Stomach (tissue), 9 donors: ENCODE data around the gene ARL14. TPM values are rescaled to one million over a fixed set of nuclear protein-coding genes. Genes with fewer than 3 reads are reported as not detected.

ENCODE experiments used
- DNase-seq, 2 donors: peaks; one replicate each; pipeline versions ENCODE4 v3.0.0 to v3.0.0-alpha.2; 2013 to 2019
- H3K27ac ChIP-seq, 5 donors: fragments of 200-600 bp in 4 of 5; sonication (generic) in 4 of 5; one replicate each; pipeline ENCODE4 v1.5.1; 2013 to 2019; ENCODE audit warnings: mild to moderate bottlenecking in 1 of 5, moderate library complexity in 1 of 5
- H3K27me3 ChIP-seq, 3 donors: fragments of 200-600 bp; sonication (generic); one replicate each; pipeline ENCODE4 v1.5.1; 2017 to 2019; ENCODE audit warnings: mixed run types in 1 of 3
- H3K36me3 ChIP-seq, 4 donors: fragments of 200-600 bp; sonication (generic); 1 replicate in 3 of 4; 2 replicates in 1 of 4; pipeline ENCODE4 v1.5.1; 2016 to 2019
- H3K4me1 ChIP-seq, 4 donors: fragments of 200-600 bp; sonication (generic); one replicate each; pipeline ENCODE4 v1.5.1; 2016 to 2019
- H3K4me3 ChIP-seq, 4 donors: fragments of 200-600 bp; sonication (generic) in 3 of 4; one replicate each; pipeline ENCODE4 v1.5.1; 2016 to 2019; ENCODE audit warnings: mild to moderate bottlenecking in 1 of 4
- H3K9me3 ChIP-seq, 4 donors: fragments of 200-600 bp; sonication (generic); one replicate each; pipeline ENCODE4 v1.5.1; 2016 to 2019
- CTCF ChIP-seq, 7 experiments: fragments of 450-650 bp in 4 of 7; fragments of 200-600 bp in 3 of 7; sonication (generic) in 3 of 7; IDR thresholded peaks; one replicate each; pipeline ENCODE4 v1.5.1; 2016 to 2019; ENCODE audit warnings: antibody characterized with exemption in 7 of 7, control low read depth in 2 of 7, mild to moderate bottlenecking in 1 of 7
- EP300 ChIP-seq: sonication (generic); formaldehyde crosslinking; IDR thresholded peaks from one replicate; pipeline ENCODE4 v1.6.1; 2017; ENCODE audit warnings: antibody characterized with exemption
- POLR2A ChIP-seq, 4 donors: fragments of 450-650 bp; IDR thresholded peaks; one replicate each; pipeline ENCODE4 v1.6.1; 2016; ENCODE audit warnings: antibody characterized with exemption in 4 of 4, control low read depth in 2 of 4, mild to moderate bottlenecking in 1 of 4, moderate library complexity in 1 of 4
- POLR2AphosphoS5 ChIP-seq, 3 donors: sonication (generic); formaldehyde crosslinking; IDR thresholded peaks; one replicate each; pipeline ENCODE4 v1.6.1; 2016; ENCODE audit warnings: antibody characterized with exemption in 3 of 3
- WGBS, 5 donors: extraction: QIAGEN DNeasy Blood & Tissue Kit in 3 of 5; methylation state at CpG; one replicate each; pipeline versions ENCODE4 v1.1.5 to v1.1.7; 2013 to 2018; 5-methylcytosine and 5-hydroxymethylcytosine counted together
- intact Hi-C: fragments of 100-400 bp; cut with DNase I; formaldehyde crosslinking; loops from one replicate; pipeline ENCODE4 v1.15.1; 2023; ENCODE audit warnings: low total_unique reads
- polyA plus RNA-seq, 3 donors: library from polyadenylated mRNA; stranded (reverse); fragments of 200-250 nt; gene quantifications; one replicate each; pipeline ENCODE4 v1.2.3, GENCODE V29; 2013
- total RNA-seq, 5 donors: library from RNA; depleted of rRNA; stranded (reverse); fragments of >200 nt; gene quantifications; one replicate each; pipeline versions ENCODE4 v1.1.0 to v1.2.3, GENCODE V29; 2014 to 2016
- donor health status: healthy with polysubstance abuse.
- donor health status: Bipolar disorder and iron deficiency.
- donor health status: healthy.

Gene ARL14
- total and polyA plus RNA-seq, 8 donors: 4.3 to 181 (median 23.4) TPM

GRCh38 chr3:160693191-160693590 is 16.2 kb downstream of the ARL14 start:
- TF ChIP-seq CTCF (IDR thresholded peaks at IDR 0.05): no peak
- TF ChIP-seq POLR2AphosphoS5 (IDR thresholded peaks at IDR 0.05): no peak
- no peak for TF ChIP-seq POLR2A (IDR thresholded peaks at IDR 0.05)
- no peak for TF ChIP-seq EP300
- intact Hi-C loops: no loop called here
- H3K4me1 ChIP-seq: peaks cover 0 to 6% (median 0%) of the 10 kb centered on the region in 4 donors
- H3K9me3 ChIP-seq: no peaks in the 10 kb centered on the region
- no peak for DNase-seq
- H3K4me3 ChIP-seq: no peak overlapping the region
- H3K36me3 ChIP-seq: no peaks in the 10 kb centered on the region
- no peak overlapping the region for H3K27ac ChIP-seq
- 44 to 91% (median 73%) methylated on average over 2 of the region's 2 CpGs for WGBS, 5 donors
- no peaks in the 10 kb centered on the region for H3K27me3 ChIP-seq

- Histone ChIP-seq H3K4me3 (no peak overlapping the region), H3K36me3 (no peaks in the 10 kb centered on the region), H3K4me1 (peaks cover 0 to 6% (median 0%) of the 10 kb centered on the region in 4 donors), H3K9me3 (no peaks in the 10 kb centered on the region), H3K27me3 (no peaks in the 10 kb centered on the region), H3K27ac (no peak overlapping the region)
- 77 to 88% (median 82%) methylated on average over 3 of the region's 3 CpGs for WGBS, 5 donors
- intact Hi-C loops: no loop called here
- TF ChIP-seq EP300 (no peak), POLR2A (IDR thresholded peaks at IDR 0.05) (no peak), CTCF (IDR thresholded peaks at IDR 0.05) (no peak), POLR2AphosphoS5 (IDR thresholded peaks at IDR 0.05) (no peak)
- no peak for DNase-seq
These were observed 17.4 kb downstream of the ARL14 start for GRCh38 chr3:160694345-160694744.

- Histone ChIP-seq H3K36me3 (no peaks in the 10 kb centered on the region), H3K9me3 (no peaks in the 10 kb centered on the region), H3K27ac (no peak overlapping the region), H3K4me3 (no peak overlapping the region), H3K4me1 (peaks cover 0 to 6% (median 0%) of the 10 kb centered on the region in 4 donors), H3K27me3 (no peaks in the 10 kb centered on the region)
- WGBS, 5 donors: 78 to 100% (median 91%) methylated on average over 3 to 8 of the region's 8 CpGs
- TF ChIP-seq POLR2A (IDR thresholded peaks at IDR 0.05) (no peak), EP300 (no peak), POLR2AphosphoS5 (IDR thresholded peaks at IDR 0.05) (no peak), CTCF (IDR thresholded peaks at IDR 0.05) (no peak)
- no peak for DNase-seq
- intact Hi-C loops: no loop called here
These were observed 18.0 kb downstream of the ARL14 start for GRCh38 chr3:160695003-160695402.

GRCh38 chr3:160695915-160696327 is 19.0 kb downstream of the ARL14 start:
- H3K4me1 ChIP-seq: peaks cover 0 to 6% (median 0%) of the 10 kb centered on the region in 4 donors
- no peak overlapping the region for H3K4me3 ChIP-seq
- H3K27me3 ChIP-seq: no peaks in the 10 kb centered on the region
- TF ChIP-seq POLR2AphosphoS5 (IDR thresholded peaks at IDR 0.05) (no peak), CTCF (IDR thresholded peaks at IDR 0.05) (no peak), EP300 (no peak), POLR2A (IDR thresholded peaks at IDR 0.05) (no peak)
- DNase-seq: no peak
- intact Hi-C loops: no loop called here
- 67 to 89% (median 75%) methylated on average over 2 of the region's 2 CpGs for WGBS, 5 donors
- H3K36me3 ChIP-seq: no peaks in the 10 kb centered on the region
- H3K27ac ChIP-seq: no peak overlapping the region
- no peaks in the 10 kb centered on the region for H3K9me3 ChIP-seq
